ENCODE results near the gene ALPK3.

DNA sequence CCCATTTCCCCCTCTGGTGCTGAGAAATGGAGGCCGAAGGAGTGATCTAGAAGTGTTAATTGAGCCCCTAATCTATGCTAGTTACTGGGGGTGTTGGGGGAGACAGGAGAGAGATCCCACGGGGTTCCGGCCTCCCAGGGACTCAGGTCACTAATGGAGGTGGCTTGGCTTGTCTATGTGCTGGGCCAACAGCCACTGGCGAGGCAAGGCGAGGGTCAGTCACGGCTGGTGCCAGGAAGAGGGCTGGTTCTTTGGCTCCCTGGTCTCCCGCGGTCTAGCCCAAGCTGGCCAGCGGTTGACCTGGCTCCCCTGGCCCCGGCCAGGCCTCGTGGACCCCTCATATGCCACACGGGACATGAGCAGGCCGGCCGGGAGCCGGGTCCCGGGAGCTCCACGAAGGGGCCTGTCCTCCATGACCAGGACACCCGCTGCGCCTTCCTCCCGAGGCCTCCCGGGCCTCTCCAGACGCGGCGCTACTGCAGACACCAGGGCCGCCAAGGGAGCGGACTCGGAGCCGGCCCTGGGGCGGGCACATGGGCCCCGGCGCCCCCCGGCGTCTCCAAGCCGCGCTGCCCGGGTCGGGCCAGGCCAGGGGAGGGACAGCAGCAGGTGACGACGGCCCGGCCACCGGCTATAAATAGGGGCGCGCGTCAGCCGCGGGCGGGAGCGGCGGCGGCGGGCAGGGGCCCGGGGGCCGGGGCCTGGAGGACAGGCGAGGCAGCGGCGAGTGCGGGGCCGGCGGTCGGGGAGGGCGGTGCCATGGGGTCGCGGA is at the start of gene ALPK3:
- TF ChIP-seq, protein P1, sequence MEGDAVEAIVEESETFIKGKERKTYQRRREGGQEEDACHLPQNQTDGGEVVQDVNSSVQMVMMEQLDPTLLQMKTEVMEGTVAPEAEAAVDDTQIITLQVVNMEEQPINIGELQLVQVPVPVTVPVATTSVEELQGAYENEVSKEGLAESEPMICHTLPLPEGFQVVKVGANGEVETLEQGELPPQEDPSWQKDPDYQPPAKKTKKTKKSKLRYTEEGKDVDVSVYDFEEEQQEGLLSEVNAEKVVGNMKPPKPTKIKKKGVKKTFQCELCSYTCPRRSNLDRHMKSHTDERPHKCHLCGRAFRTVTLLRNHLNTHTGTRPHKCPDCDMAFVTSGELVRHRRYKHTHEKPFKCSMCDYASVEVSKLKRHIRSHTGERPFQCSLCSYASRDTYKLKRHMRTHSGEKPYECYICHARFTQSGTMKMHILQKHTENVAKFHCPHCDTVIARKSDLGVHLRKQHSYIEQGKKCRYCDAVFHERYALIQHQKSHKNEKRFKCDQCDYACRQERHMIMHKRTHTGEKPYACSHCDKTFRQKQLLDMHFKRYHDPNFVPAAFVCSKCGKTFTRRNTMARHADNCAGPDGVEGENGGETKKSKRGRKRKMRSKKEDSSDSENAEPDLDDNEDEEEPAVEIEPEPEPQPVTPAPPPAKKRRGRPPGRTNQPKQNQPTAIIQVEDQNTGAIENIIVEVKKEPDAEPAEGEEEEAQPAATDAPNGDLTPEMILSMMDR (IDR thresholded peaks at IDR 0.05 in 4 of 5, conservative IDR thresholded peaks at IDR 0.05 in 1 of 5), result peak; percentile 27 to 44 (median 38)
- TF ChIP-seq POLR2A (IDR thresholded peaks at IDR 0.05), result peak; percentile 96 to 98
